ENCODE data around the gene ZNF580. TPM values are rescaled to one million over a fixed set of nuclear protein-coding genes. Genes with fewer than 3 reads are reported as not detected.
A peak's percentile ranks its signal among the peaks of the same experiment; 100 is the strongest.

ZNF580 gene
- total and polyA plus RNA-seq, 2 of the 13 experiments (the other 11 are each of a cell fraction or from before 2014, with no cell fraction given) = 4.4 to 6.0 TPM

DNA sequence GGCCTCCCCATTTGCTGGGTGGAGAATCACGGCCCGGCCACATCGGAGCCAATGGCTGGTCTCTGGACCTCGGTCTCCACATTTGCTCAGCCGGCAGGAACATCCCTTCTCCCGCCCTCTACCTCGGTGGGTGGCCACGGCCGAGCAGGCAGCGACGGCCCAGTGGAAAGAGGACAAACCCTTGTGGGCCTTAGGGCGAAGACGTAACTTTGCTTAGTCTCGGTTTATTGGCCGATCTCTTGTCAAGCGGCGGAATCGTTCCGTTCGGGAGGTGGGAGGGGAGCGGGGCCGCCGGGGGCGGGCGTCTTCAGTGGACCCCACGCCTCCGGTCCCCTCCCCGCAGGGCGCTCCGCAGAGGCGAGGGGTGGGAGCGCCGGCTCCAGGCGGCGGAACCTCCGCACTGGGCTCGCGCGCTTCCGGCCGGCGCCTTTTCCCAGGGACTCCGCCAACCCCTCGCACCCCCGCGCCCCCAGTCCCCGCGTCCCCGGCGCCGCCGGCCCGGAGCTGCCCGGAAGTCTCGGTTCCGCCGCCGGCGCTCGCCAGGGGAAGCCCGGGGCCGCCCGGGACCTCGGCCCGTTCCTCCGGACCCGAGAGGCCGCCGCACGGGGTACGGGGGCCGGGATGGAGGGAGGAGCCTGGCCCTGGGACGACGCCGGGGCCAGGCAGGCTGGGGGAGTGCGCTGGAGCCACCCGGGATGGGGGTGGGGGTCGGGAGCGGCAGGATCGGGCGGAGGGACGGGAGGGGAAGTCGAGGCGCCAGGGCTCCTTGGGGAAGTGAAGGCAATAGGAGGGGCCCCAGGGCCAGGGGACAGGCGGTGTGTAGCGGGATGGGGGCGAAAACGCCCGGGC is at the start of gene ZNF580 (continued):
- TF ChIP-seq, protein P1, sequence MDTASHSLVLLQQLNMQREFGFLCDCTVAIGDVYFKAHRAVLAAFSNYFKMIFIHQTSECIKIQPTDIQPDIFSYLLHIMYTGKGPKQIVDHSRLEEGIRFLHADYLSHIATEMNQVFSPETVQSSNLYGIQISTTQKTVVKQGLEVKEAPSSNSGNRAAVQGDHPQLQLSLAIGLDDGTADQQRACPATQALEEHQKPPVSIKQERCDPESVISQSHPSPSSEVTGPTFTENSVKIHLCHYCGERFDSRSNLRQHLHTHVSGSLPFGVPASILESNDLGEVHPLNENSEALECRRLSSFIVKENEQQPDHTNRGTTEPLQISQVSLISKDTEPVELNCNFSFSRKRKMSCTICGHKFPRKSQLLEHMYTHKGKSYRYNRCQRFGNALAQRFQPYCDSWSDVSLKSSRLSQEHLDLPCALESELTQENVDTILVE (CRISPR knock-in tag; IDR thresholded peaks at IDR 0.05) = peak; percentile 85; the same call in 1 of the 2 replicates
- TF ChIP-seq ISL2 (CRISPR knock-in tag; IDR thresholded peaks at IDR 0.05) (peak; percentile 26; the same call in 1 of the 2 replicates), MEF2D (CRISPR knock-in tag; IDR thresholded peaks at IDR 0.05) (no peak), TGIF2 (CRISPR knock-in tag; IDR thresholded peaks at IDR 0.05) (peak; percentile 25; the same call in 1 of the 2 replicates), ZFY (CRISPR knock-in tag; IDR thresholded peaks at IDR 0.05) (peak; percentile 61), ZNF816 (CRISPR knock-in tag; IDR thresholded peaks at IDR 0.05; ENCODE audit: borderline replicate concordance) (peak; percentile 75), NONO (IDR thresholded peaks at IDR 0.05) (no peak), NONO (CRISPR knock-in tag; conservative IDR thresholded peaks at IDR 0.05) (no peak; the same call in 1 of the 2 replicates)
- TF ChIP-seq, protein P2, sequence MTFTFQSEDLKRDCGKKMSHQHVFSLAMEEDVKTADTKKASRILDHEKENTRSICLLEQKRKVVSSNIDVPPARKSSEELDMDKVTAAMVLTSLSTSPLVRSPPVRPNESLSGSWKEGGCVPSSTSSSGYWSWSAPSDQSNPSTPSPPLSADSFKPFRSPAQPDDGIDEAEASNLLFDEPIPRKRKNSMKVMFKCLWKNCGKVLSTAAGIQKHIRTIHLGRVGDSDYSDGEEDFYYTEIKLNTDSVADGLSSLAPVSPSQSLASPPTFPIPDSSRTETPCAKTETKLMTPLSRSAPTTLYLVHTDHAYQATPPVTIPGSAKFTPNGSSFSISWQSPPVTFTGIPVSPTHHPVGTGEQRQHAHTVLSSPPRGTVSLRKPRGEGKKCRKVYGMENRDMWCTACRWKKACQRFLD (CRISPR knock-in tag; IDR thresholded peaks at IDR 0.05; ENCODE audit: borderline replicate concordance) = 0 out of 2 replicates have a peak, but pooled peaks have one; percentile 66
- TF ChIP-seq, protein P3, sequence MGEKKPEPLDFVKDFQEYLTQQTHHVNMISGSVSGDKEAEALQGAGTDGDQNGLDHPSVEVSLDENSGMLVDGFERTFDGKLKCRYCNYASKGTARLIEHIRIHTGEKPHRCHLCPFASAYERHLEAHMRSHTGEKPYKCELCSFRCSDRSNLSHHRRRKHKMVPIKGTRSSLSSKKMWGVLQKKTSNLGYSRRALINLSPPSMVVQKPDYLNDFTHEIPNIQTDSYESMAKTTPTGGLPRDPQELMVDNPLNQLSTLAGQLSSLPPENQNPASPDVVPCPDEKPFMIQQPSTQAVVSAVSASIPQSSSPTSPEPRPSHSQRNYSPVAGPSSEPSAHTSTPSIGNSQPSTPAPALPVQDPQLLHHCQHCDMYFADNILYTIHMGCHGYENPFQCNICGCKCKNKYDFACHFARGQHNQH (CRISPR knock-in tag; IDR thresholded peaks at IDR 0.05) = no peak
- TF ChIP-seq, protein P4, sequence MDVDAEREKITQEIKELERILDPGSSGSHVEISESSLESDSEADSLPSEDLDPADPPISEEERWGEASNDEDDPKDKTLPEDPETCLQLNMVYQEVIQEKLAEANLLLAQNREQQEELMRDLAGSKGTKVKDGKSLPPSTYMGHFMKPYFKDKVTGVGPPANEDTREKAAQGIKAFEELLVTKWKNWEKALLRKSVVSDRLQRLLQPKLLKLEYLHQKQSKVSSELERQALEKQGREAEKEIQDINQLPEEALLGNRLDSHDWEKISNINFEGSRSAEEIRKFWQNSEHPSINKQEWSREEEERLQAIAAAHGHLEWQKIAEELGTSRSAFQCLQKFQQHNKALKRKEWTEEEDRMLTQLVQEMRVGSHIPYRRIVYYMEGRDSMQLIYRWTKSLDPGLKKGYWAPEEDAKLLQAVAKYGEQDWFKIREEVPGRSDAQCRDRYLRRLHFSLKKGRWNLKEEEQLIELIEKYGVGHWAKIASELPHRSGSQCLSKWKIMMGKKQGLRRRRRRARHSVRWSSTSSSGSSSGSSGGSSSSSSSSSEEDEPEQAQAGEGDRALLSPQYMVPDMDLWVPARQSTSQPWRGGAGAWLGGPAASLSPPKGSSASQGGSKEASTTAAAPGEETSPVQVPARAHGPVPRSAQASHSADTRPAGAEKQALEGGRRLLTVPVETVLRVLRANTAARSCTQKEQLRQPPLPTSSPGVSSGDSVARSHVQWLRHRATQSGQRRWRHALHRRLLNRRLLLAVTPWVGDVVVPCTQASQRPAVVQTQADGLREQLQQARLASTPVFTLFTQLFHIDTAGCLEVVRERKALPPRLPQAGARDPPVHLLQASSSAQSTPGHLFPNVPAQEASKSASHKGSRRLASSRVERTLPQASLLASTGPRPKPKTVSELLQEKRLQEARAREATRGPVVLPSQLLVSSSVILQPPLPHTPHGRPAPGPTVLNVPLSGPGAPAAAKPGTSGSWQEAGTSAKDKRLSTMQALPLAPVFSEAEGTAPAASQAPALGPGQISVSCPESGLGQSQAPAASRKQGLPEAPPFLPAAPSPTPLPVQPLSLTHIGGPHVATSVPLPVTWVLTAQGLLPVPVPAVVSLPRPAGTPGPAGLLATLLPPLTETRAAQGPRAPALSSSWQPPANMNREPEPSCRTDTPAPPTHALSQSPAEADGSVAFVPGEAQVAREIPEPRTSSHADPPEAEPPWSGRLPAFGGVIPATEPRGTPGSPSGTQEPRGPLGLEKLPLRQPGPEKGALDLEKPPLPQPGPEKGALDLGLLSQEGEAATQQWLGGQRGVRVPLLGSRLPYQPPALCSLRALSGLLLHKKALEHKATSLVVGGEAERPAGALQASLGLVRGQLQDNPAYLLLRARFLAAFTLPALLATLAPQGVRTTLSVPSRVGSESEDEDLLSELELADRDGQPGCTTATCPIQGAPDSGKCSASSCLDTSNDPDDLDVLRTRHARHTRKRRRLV (CRISPR knock-in tag; IDR thresholded peaks at IDR 0.05) = no peak
- TF ChIP-seq, protein P5, sequence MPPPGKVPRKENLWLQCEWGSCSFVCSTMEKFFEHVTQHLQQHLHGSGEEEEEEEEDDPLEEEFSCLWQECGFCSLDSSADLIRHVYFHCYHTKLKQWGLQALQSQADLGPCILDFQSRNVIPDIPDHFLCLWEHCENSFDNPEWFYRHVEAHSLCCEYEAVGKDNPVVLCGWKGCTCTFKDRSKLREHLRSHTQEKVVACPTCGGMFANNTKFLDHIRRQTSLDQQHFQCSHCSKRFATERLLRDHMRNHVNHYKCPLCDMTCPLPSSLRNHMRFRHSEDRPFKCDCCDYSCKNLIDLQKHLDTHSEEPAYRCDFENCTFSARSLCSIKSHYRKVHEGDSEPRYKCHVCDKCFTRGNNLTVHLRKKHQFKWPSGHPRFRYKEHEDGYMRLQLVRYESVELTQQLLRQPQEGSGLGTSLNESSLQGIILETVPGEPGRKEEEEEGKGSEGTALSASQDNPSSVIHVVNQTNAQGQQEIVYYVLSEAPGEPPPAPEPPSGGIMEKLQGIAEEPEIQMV (CRISPR knock-in tag; IDR thresholded peaks at IDR 0.05; ENCODE audit: low read depth) = no peak
- TF ChIP-seq, protein P6, sequence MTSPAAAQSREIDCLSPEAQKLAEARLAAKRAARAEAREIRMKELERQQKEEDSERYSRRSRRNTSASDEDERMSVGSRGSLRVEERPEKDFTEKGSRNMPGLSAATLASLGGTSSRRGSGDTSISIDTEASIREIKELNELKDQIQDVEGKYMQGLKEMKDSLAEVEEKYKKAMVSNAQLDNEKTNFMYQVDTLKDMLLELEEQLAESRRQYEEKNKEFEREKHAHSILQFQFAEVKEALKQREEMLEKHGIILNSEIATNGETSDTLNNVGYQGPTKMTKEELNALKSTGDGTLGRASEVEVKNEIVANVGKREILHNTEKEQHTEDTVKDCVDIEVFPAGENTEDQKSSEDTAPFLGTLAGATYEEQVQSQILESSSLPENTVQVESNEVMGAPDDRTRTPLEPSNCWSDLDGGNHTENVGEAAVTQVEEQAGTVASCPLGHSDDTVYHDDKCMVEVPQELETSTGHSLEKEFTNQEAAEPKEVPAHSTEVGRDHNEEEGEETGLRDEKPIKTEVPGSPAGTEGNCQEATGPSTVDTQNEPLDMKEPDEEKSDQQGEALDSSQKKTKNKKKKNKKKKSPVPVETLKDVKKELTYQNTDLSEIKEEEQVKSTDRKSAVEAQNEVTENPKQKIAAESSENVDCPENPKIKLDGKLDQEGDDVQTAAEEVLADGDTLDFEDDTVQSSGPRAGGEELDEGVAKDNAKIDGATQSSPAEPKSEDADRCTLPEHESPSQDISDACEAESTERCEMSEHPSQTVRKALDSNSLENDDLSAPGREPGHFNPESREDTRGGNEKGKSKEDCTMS (CRISPR knock-in tag; conservative IDR thresholded peaks at IDR 0.05) = no peak
